ENCODE data around the gene SPN.

DNA sequence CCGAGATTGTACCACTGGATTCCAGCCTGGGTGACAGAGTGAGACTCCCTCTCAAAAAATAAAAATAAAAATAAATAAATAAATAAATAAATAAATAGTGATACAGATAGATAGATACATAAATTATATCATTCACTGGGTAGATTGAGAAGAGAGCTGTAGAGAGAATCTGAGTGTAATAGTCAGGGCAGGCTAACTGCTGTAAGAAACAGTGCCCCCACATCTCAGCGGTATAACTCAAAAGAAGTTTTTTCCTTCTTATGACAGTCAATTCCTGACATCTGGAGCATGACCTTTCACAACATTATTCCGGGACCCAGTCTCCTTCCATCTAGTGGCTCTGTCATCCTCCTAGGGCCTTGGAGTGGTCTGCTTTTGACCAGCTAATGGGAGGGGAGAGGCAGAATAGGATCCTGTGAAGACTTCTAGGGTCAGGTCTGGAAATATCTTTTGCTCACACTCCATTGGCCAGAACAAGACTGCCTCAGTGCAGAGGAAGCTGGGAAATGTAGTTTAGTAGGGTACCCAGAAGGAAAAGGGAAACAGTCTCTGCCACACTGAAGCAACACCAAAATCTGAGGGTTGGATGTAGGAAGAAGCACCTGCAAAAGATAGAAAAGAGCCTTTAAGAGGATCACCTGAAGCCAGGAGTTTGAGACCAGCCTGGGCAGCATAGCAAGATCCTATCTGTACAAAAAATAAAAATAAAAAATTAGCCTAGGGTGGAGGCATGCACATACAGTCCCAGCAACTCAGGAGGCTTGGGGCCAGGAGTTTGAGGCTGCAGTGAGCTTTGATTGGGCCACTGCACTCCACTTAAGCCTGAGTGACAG is 13.0 kb downstream of the SPN start:
- TF ChIP-seq, protein P1, sequence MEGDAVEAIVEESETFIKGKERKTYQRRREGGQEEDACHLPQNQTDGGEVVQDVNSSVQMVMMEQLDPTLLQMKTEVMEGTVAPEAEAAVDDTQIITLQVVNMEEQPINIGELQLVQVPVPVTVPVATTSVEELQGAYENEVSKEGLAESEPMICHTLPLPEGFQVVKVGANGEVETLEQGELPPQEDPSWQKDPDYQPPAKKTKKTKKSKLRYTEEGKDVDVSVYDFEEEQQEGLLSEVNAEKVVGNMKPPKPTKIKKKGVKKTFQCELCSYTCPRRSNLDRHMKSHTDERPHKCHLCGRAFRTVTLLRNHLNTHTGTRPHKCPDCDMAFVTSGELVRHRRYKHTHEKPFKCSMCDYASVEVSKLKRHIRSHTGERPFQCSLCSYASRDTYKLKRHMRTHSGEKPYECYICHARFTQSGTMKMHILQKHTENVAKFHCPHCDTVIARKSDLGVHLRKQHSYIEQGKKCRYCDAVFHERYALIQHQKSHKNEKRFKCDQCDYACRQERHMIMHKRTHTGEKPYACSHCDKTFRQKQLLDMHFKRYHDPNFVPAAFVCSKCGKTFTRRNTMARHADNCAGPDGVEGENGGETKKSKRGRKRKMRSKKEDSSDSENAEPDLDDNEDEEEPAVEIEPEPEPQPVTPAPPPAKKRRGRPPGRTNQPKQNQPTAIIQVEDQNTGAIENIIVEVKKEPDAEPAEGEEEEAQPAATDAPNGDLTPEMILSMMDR (IDR thresholded peaks at IDR 0.05): no peak
- no peak for TF ChIP-seq POLR2A (IDR thresholded peaks at IDR 0.05)

Measured in suprapubic skin (tissue), 3 donors.